ENCODE results near the gene ZHX3.

Gene ZHX3

GRCh38 chr20:41196653-41197225 is 120.8 kb downstream of the ZHX3 start:
- no peak for DNase-seq (ENCODE audit: low spot score)
- no peak for TF ChIP-seq CTCF (IDR thresholded peaks at IDR 0.05; ENCODE audit: extremely low read depth, missing control alignments)

DNA sequence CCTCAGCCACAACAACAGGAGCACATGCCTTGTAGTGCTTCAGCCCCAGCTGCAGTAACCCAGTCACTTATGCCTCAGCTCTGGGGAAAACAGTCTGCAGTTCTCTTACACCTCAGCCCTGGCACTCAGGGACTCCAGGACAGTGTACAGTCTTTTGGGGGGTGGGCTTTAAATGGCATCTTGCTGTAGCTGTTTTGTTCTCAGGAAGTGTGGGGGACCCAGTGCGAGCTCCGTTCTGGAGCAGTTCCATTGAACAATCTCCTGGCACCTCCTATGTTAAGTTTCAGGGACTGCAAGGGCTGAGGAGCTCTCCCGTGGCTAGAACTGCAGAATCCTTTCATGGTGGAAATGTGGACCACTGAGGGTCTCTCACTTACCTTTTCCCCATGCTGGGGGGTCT is 125.0 kb downstream of the ZHX3 start:
- no peak for DNase-seq (ENCODE audit: low spot score)
- TF ChIP-seq CTCF (IDR thresholded peaks at IDR 0.05; ENCODE audit: extremely low read depth, missing control alignments), result no peak

GRCh38 chr20:41191562-41192500 is 125.7 kb downstream of the ZHX3 start:
- DNase-seq (ENCODE audit: low spot score), result no peak
- TF ChIP-seq CTCF (IDR thresholded peaks at IDR 0.05; ENCODE audit: extremely low read depth, missing control alignments), result no peak

DNA sequence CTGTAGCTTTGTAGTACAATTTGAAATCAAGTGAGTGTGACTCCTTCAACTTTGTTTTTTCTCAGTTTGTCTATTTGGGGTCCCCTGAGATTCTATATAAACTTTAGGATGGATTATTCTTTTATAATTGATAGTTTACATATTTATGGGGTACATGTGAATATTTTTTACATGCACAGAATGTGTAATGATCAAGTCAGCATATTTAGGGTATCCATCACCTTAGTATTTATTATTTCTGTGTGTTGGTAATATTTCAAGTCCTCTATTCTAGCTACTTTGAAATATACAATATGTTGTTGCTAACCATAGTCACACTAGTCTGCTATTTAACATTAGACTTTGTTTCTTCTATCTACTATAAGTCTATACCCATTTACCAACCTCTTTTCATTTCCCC is 129.9 kb downstream of the ZHX3 start:
- no peak for TF ChIP-seq CTCF (IDR thresholded peaks at IDR 0.05; ENCODE audit: extremely low read depth, missing control alignments)
- DNase-seq (ENCODE audit: low spot score), result no peak

DNA sequence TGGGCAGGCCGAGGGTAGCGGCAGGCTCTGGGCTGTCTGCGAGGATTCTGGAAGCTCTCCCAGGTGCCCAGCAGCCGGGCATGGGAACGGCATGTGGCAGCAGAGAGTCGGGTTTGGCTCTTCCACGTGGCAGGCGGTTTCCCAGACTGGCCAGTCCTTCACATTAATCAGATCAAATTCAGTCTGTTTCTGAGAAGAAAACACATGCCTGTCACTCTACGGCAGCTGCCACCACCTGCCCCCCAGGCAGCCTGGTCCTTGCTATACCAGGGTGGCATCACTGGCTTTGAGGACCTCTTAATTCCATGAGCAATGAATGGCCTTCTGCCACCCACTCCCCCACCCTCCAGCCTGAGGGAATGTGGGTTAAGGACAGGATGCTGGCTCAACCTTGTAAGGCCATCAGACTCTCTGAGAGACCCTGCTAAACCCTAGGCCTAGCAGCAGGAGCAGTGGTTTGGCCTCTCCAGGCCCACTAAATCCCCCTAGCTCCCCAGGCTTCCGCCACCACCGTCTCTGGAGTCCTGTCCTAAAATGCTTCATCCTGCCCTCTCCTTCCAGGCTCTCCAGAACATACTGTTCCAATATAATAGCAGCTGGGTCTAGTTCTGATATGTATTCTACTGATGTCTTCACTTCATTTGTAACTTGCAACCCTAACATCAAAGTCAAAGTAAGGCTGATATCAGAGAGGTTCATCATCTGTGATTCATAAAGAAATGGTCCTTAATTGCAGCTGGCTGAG is 132.3 kb downstream of the ZHX3 start:
- TF ChIP-seq CTCF (IDR thresholded peaks at IDR 0.05; ENCODE audit: extremely low read depth, missing control alignments), result no peak

DNA sequence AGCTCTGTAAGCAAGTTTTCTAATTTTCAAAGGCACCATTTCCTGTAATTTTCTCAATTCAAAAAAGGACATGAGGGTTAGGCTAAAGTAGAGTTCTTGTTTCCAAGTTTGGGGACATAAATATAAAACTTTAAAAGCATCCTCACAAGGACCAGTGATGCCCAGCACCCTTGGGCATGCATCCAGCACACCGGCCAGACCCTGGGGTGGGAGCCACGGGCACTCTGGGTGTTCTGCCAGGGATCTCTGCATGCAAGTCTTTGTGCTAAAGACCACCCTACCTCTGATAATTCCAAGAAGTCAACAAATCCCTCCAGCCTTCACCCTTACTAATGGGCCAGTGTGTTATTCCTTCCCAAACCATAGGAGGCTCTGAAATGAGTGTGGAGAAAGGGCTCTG is 133.7 kb downstream of the ZHX3 start:
- TF ChIP-seq CTCF (IDR thresholded peaks at IDR 0.05; ENCODE audit: extremely low read depth, missing control alignments), result no peak

More for the DNA sequence above, 132.3 kb downstream of the ZHX3 start:
- no peak for DNase-seq (ENCODE audit: low spot score)

GRCh38 chr20:41183391-41183790 is 134.1 kb downstream of the ZHX3 start:
- no peak for DNase-seq (ENCODE audit: low spot score)
- no peak for TF ChIP-seq CTCF (IDR thresholded peaks at IDR 0.05; ENCODE audit: extremely low read depth, missing control alignments)

More for the DNA sequence above, 133.7 kb downstream of the ZHX3 start:
- no peak for DNase-seq (ENCODE audit: low spot score)

All from GM20000 (cell line).